ENCODE results near the gene HMOX2.
A peak's percentile ranks its signal among the peaks of the same experiment; 100 is the strongest.

HMOX2 gene

GRCh38 chr16:4525634-4526277 is 49.6 kb downstream of the HMOX2 start:
- FAIRE-seq, result no peak

- FAIRE-seq, result no peak
Observed at GRCh38 chr16:4529085-4530060, 53.2 kb downstream of the HMOX2 start.

GRCh38 chr16:4531811-4532210 is 55.6 kb downstream of the HMOX2 start:
- no peak for FAIRE-seq

GRCh38 chr16:4532238-4532637 is 56.0 kb downstream of the HMOX2 start:
- FAIRE-seq, result no peak

GRCh38 chr16:4533490-4533889 is 57.3 kb downstream of the HMOX2 start:
- FAIRE-seq, result no peak

GRCh38 chr16:4534151-4534790 is 58.1 kb downstream of the HMOX2 start:
- FAIRE-seq, result no peak

- FAIRE-seq, result no peak
Observed at GRCh38 chr16:4535627-4536108, 59.5 kb downstream of the HMOX2 start.

- FAIRE-seq, result no peak
Observed at GRCh38 chr16:4536391-4537106, 60.4 kb downstream of the HMOX2 start.

GRCh38 chr16:4537376-4538343 is 61.5 kb downstream of the HMOX2 start:
- FAIRE-seq, result no peak

- peak; percentile 61 for FAIRE-seq
Observed at GRCh38 chr16:4538350-4539235, 62.4 kb downstream of the HMOX2 start, which contains the start of gene CDIP1. Gene CDIP1 (minus strand): TSS chr16:4538773. CDS start chr16:4514130, 24,643 bp downstream.

- no peak for FAIRE-seq
Observed at GRCh38 chr16:4539716-4540284, 63.6 kb downstream of the HMOX2 start.

- FAIRE-seq, result no peak
Observed at GRCh38 chr16:4544473-4544872, 68.3 kb downstream of the HMOX2 start.

- FAIRE-seq, result no peak
Observed at GRCh38 chr16:4548124-4548523, 71.9 kb downstream of the HMOX2 start.

GRCh38 chr16:4550591-4550990 is 74.4 kb downstream of the HMOX2 start:
- FAIRE-seq, result no peak

- FAIRE-seq, result no peak
Observed at GRCh38 chr16:4552541-4552940, 76.3 kb downstream of the HMOX2 start.

GRCh38 chr16:4556112-4556511 is 79.9 kb downstream of the HMOX2 start, which contains the start of gene C16orf96:
Gene C16orf96 (plus strand): TSS chr16:4556340. CDS start chr16:4556490, 150 bp downstream.
- FAIRE-seq, result no peak

GRCh38 chr16:4556580-4556979 is 80.4 kb downstream of the HMOX2 start:
- FAIRE-seq, result no peak

- no peak for FAIRE-seq
Observed at GRCh38 chr16:4557973-4558372, 81.8 kb downstream of the HMOX2 start.
